ENCODE results near the gene CLSTN2. TPM values are rescaled to one million over a fixed set of nuclear protein-coding genes. Genes with fewer than 3 reads are reported as not detected.

CLSTN2 gene
- total and polyA plus RNA-seq, 2 of the 8 experiments (the other 6 are each of a cell fraction or from before 2014, with no cell fraction given), result 0.39 to 0.52 TPM

DNA sequence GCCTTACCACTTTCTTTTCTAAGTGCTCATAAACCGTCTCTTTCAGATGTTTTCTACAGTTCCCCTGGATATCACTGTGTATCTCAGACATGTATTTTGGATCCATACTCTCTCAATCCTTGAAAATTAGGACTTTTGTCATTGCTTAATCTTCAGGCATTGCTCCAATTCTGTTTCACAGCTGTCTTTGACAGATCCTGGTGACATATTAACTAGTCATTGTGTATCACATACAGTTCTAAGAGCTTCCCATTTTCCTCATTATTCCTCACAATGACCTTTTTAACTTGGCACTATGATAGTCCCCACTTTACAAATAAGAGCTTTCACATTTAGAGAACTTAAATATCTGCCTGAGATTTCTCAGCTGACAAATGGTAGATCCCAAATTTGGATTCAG, 151.7 kb downstream of the CLSTN2 start (continued):
- TF ChIP-seq, protein P1, sequence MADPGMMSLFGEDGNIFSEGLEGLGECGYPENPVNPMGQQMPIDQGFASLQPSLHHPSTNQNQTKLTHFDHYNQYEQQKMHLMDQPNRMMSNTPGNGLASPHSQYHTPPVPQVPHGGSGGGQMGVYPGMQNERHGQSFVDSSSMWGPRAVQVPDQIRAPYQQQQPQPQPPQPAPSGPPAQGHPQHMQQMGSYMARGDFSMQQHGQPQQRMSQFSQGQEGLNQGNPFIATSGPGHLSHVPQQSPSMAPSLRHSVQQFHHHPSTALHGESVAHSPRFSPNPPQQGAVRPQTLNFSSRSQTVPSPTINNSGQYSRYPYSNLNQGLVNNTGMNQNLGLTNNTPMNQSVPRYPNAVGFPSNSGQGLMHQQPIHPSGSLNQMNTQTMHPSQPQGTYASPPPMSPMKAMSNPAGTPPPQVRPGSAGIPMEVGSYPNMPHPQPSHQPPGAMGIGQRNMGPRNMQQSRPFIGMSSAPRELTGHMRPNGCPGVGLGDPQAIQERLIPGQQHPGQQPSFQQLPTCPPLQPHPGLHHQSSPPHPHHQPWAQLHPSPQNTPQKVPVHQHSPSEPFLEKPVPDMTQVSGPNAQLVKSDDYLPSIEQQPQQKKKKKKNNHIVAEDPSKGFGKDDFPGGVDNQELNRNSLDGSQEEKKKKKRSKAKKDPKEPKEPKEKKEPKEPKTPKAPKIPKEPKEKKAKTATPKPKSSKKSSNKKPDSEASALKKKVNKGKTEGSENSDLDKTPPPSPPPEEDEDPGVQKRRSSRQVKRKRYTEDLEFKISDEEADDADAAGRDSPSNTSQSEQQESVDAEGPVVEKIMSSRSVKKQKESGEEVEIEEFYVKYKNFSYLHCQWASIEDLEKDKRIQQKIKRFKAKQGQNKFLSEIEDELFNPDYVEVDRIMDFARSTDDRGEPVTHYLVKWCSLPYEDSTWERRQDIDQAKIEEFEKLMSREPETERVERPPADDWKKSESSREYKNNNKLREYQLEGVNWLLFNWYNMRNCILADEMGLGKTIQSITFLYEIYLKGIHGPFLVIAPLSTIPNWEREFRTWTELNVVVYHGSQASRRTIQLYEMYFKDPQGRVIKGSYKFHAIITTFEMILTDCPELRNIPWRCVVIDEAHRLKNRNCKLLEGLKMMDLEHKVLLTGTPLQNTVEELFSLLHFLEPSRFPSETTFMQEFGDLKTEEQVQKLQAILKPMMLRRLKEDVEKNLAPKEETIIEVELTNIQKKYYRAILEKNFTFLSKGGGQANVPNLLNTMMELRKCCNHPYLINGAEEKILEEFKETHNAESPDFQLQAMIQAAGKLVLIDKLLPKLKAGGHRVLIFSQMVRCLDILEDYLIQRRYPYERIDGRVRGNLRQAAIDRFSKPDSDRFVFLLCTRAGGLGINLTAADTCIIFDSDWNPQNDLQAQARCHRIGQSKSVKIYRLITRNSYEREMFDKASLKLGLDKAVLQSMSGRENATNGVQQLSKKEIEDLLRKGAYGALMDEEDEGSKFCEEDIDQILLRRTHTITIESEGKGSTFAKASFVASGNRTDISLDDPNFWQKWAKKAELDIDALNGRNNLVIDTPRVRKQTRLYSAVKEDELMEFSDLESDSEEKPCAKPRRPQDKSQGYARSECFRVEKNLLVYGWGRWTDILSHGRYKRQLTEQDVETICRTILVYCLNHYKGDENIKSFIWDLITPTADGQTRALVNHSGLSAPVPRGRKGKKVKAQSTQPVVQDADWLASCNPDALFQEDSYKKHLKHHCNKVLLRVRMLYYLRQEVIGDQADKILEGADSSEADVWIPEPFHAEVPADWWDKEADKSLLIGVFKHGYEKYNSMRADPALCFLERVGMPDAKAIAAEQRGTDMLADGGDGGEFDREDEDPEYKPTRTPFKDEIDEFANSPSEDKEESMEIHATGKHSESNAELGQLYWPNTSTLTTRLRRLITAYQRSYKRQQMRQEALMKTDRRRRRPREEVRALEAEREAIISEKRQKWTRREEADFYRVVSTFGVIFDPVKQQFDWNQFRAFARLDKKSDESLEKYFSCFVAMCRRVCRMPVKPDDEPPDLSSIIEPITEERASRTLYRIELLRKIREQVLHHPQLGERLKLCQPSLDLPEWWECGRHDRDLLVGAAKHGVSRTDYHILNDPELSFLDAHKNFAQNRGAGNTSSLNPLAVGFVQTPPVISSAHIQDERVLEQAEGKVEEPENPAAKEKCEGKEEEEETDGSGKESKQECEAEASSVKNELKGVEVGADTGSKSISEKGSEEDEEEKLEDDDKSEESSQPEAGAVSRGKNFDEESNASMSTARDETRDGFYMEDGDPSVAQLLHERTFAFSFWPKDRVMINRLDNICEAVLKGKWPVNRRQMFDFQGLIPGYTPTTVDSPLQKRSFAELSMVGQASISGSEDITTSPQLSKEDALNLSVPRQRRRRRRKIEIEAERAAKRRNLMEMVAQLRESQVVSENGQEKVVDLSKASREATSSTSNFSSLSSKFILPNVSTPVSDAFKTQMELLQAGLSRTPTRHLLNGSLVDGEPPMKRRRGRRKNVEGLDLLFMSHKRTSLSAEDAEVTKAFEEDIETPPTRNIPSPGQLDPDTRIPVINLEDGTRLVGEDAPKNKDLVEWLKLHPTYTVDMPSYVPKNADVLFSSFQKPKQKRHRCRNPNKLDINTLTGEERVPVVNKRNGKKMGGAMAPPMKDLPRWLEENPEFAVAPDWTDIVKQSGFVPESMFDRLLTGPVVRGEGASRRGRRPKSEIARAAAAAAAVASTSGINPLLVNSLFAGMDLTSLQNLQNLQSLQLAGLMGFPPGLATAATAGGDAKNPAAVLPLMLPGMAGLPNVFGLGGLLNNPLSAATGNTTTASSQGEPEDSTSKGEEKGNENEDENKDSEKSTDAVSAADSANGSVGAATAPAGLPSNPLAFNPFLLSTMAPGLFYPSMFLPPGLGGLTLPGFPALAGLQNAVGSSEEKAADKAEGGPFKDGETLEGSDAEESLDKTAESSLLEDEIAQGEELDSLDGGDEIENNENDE (IDR thresholded peaks at IDR 0.05; ENCODE audit: insufficient replicate concordance, low read length), result no peak
- TF ChIP-seq, protein P2, sequence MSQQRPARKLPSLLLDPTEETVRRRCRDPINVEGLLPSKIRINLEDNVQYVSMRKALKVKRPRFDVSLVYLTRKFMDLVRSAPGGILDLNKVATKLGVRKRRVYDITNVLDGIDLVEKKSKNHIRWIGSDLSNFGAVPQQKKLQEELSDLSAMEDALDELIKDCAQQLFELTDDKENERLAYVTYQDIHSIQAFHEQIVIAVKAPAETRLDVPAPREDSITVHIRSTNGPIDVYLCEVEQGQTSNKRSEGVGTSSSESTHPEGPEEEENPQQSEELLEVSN (IDR thresholded peaks at IDR 0.05), result no peak
- TF ChIP-seq CREB1 (IDR thresholded peaks at IDR 0.05), result no peak
- TF ChIP-seq SIX5 (IDR thresholded peaks at IDR 0.05; ENCODE audit: low read depth, low read length), result no peak
- TF ChIP-seq CHD1 (IDR thresholded peaks at IDR 0.05; ENCODE audit: low read depth, low read length), result no peak
- TF ChIP-seq BRCA1 (IDR thresholded peaks at IDR 0.05; ENCODE audit: low read depth, low read length), result no peak
- TF ChIP-seq RNF2 (IDR thresholded peaks at IDR 0.05; ENCODE audit: borderline replicate concordance, low read depth, low read length, missing control alignments, poor library complexity, severe bottlenecking), result no peak
- no peak for TF ChIP-seq SIRT6 (IDR thresholded peaks at IDR 0.05; ENCODE audit: low read length)
- no peak for TF ChIP-seq TBP (IDR thresholded peaks at IDR 0.05; ENCODE audit: low read depth, low read length)
- TF ChIP-seq CBX8 (IDR thresholded peaks at IDR 0.05; ENCODE audit: borderline replicate concordance, low read depth, low read length), result no peak
- no peak for TF ChIP-seq SAP30 (IDR thresholded peaks at IDR 0.05; ENCODE audit: insufficient read depth, insufficient replicate concordance, low read length)

Measured in H1 (cell line).